Liver (tissue), 9 donors: ENCODE results near the gene SPATA31E1. TPM values are rescaled to one million over a fixed set of nuclear protein-coding genes. Genes with fewer than 3 reads are reported as not detected.

Source experiments
- DNase-seq: peaks from one replicate; pipeline ENCODE4 v3.0.0-alpha.2; 2017; ENCODE audit warnings: low spot score
- H3K27ac ChIP-seq, 2 donors: one replicate each; pipeline ENCODE4 v1.7.0; 2013; ENCODE audit warnings: inconsistent platforms in 2 of 2, low read length in 2 of 2, control low read depth in 1 of 2, low read depth in 1 of 2, mild to moderate bottlenecking in 1 of 2
- H3K27me3 ChIP-seq, 4 donors: one replicate each; pipeline versions ENCODE4 v1.6.1 to v1.7.0; 2013; ENCODE audit warnings: low read length in 3 of 4, inconsistent platforms in 1 of 4, mild to moderate bottlenecking in 1 of 4, moderate library complexity in 1 of 4; ENCODE audit not compliant: control insufficient read depth in 4 of 4, insufficient read depth in 4 of 4
- H3K36me3 ChIP-seq, 4 donors: one replicate each; pipeline versions ENCODE4 v1.6.1 to v1.7.0; 2013; ENCODE audit warnings: low read length in 3 of 4, mild to moderate bottlenecking in 3 of 4, low read depth in 1 of 4, moderate library complexity in 1 of 4; ENCODE audit not compliant: control insufficient read depth in 4 of 4, insufficient read depth in 3 of 4
- H3K4me1 ChIP-seq, 4 donors: one replicate each; pipeline versions ENCODE4 v1.6.1 to v1.7.0; 2013; ENCODE audit warnings: low read length in 3 of 4, mild to moderate bottlenecking in 3 of 4, moderate library complexity in 1 of 4; ENCODE audit not compliant: control insufficient read depth in 4 of 4, insufficient read depth in 4 of 4
- H3K4me3 ChIP-seq, 3 donors: one replicate each; pipeline versions ENCODE4 v1.6.1 to v1.7.0; 2013; ENCODE audit warnings: low read length in 3 of 3, control low read depth in 1 of 3, low read depth in 1 of 3, mild to moderate bottlenecking in 1 of 3
- H3K9ac ChIP-seq, 2 donors: one replicate each; pipeline ENCODE4 v1.7.0; 2013; ENCODE audit warnings: low read length in 2 of 2, mild to moderate bottlenecking in 2 of 2, moderate library complexity in 2 of 2, control low read depth in 1 of 2, low read depth in 1 of 2
- H3K9me3 ChIP-seq, 4 donors: one replicate each; pipeline versions ENCODE4 v1.6.1 to v1.7.0; 2013; ENCODE audit warnings: low read length in 3 of 4; ENCODE audit not compliant: control insufficient read depth in 4 of 4
- ATF3 ChIP-seq: IDR thresholded peaks from 2 replicates; pipeline ENCODE4 v1.6.1; 2016; ENCODE audit warnings: antibody characterized with exemption
- CTCF ChIP-seq: fragments of 150-350 bp; IDR thresholded peaks from 2 replicates; pipeline ENCODE4 v1.5.1; 2017; ENCODE audit warnings: improper control_type of control experiment, low read depth, low read length; ENCODE audit not compliant: missing input control
- EGR1 ChIP-seq, 2 donors: IDR thresholded peaks; 2 replicates each; pipeline ENCODE4 v1.6.1; 2016 to 2018; ENCODE audit warnings: antibody characterized with exemption in 2 of 2, low read depth in 2 of 2
- FOXA1 ChIP-seq: IDR thresholded peaks from 2 replicates; pipeline ENCODE4 v1.6.1; 2016; ENCODE audit warnings: antibody characterized with exemption
- FOXA2 ChIP-seq: IDR thresholded peaks from 2 replicates; pipeline ENCODE4 v1.6.1; 2016; ENCODE audit warnings: antibody characterized with exemption
- GABPA ChIP-seq, 2 donors: IDR thresholded peaks in 1 of 2; conservative IDR thresholded peaks in 1 of 2; 2 replicates each; pipeline ENCODE4 v1.6.1; 2016; ENCODE audit warnings: antibody characterized with exemption in 2 of 2, mild to moderate bottlenecking in 1 of 2, moderate library complexity in 1 of 2
- HNF4A ChIP-seq, 2 donors: conservative IDR thresholded peaks; 2 replicates each; pipeline ENCODE4 v1.6.1; 2016; ENCODE audit warnings: antibody characterized with exemption in 2 of 2, mild to moderate bottlenecking in 2 of 2
- HNF4G ChIP-seq: IDR thresholded peaks from 2 replicates; pipeline ENCODE4 v1.6.1; 2016; ENCODE audit warnings: antibody characterized with exemption
- JUND ChIP-seq, 2 donors: IDR thresholded peaks; 2 replicates each; pipeline ENCODE4 v1.6.1; 2016; ENCODE audit warnings: antibody characterized with exemption in 2 of 2
- MAX ChIP-seq: IDR thresholded peaks from 2 replicates; pipeline ENCODE4 v1.6.1; 2016; ENCODE audit warnings: antibody characterized with exemption
- NR2F2 ChIP-seq: IDR thresholded peaks from 2 replicates; pipeline ENCODE4 v1.6.1; 2016; ENCODE audit warnings: antibody characterized with exemption
- RAD21 ChIP-seq, 2 donors: IDR thresholded peaks; 2 replicates each; pipeline ENCODE4 v1.6.1; 2016; ENCODE audit warnings: antibody characterized with exemption in 2 of 2, mild to moderate bottlenecking in 2 of 2
- REST ChIP-seq: IDR thresholded peaks from 2 replicates; pipeline ENCODE4 v1.6.1; 2016; ENCODE audit warnings: antibody characterized with exemption, mild to moderate bottlenecking
- RXRA ChIP-seq, 2 donors: IDR thresholded peaks; 2 replicates each; pipeline ENCODE4 v1.6.1; 2017 to 2018; ENCODE audit warnings: antibody characterized with exemption in 2 of 2, mild to moderate bottlenecking in 1 of 2
- SP1 ChIP-seq: IDR thresholded peaks from 2 replicates; pipeline ENCODE4 v1.6.1; 2018; ENCODE audit warnings: antibody characterized with exemption, mild to moderate bottlenecking
- YY1 ChIP-seq: IDR thresholded peaks from 2 replicates; pipeline ENCODE4 v1.6.1; 2016; ENCODE audit warnings: antibody characterized with exemption, mild to moderate bottlenecking
- ZBTB33 ChIP-seq: IDR thresholded peaks from 2 replicates; pipeline ENCODE4 v1.6.1; 2016; ENCODE audit warnings: antibody characterized with exemption
- WGBS: extraction: QIAGEN DNeasy Blood & Tissue Kit; methylation state at CpG from one replicate; pipeline ENCODE4 v1.1.7; 2013; 5-methylcytosine and 5-hydroxymethylcytosine counted together
- polyA plus RNA-seq, 2 donors: library from polyadenylated mRNA; stranded (reverse) in 1 of 2; unstranded in 1 of 2; fragments of 200-250 nt in 1 of 2; fragments of >200 nt in 1 of 2; fragmentation: Nextera tagmentation in 1 of 2; extraction: Ambion mirVana in 1 of 2; gene quantifications; one replicate each; pipeline versions ENCODE4 v1.2.1 to v1.2.3, GENCODE V29; 2013 to 2015
- total RNA-seq, 2 donors: library from RNA; depleted of rRNA; stranded (reverse); fragments of >200 nt; gene quantifications; one replicate each; pipeline ENCODE4 v1.2.3, GENCODE V29; 2014
- donor health status: healthy.
- donor health status: healthy.
- donor health status: healthy.
- donor health status: healthy.
- donor health status: healthy.

The SPATA31E1 gene
- total and polyA plus RNA-seq, 4 donors = not detected

- no peaks in the 10 kb centered on the region for H3K36me3 ChIP-seq
- no peak overlapping the region for H3K9ac ChIP-seq
- peaks cover 0 to 2% (median 0%) of the 10 kb centered on the region in 4 donors for H3K27me3 ChIP-seq
- TF ChIP-seq EGR1 (IDR thresholded peaks at IDR 0.05; ENCODE audit: low read depth in 2 of 2) (no peak), REST (no peak), FOXA2 (no peak), MAX (no peak), HNF4G (no peak), FOXA1 (no peak), ATF3 (no peak), CTCF (no peak), YY1 (no peak), RAD21 (IDR thresholded peaks at IDR 0.05) (no peak), JUND (IDR thresholded peaks at IDR 0.05) (no peak), RXRA (IDR thresholded peaks at IDR 0.05) (no peak), GABPA (IDR thresholded peaks at IDR 0.05 in 1 of 2, conservative IDR thresholded peaks at IDR 0.05 in 1 of 2) (no peak), HNF4A (conservative IDR thresholded peaks at IDR 0.05) (no peak), ZBTB33 (no peak), SP1 (no peak), NR2F2 (no peak)
- H3K4me1 ChIP-seq = no peaks in the 10 kb centered on the region
- H3K4me3 ChIP-seq = no peak overlapping the region
- 81% methylated on average over 1 of the region's 1 CpG for WGBS
- no peaks in the 10 kb centered on the region for H3K9me3 ChIP-seq
- no peak for DNase-seq
- no peak overlapping the region for H3K27ac ChIP-seq
Measured at GRCh38 chr9:87840134-87840533, 42.5 kb upstream of the SPATA31E1 start.
